ENCODE measurements around the gene HIBCH.

DNA sequence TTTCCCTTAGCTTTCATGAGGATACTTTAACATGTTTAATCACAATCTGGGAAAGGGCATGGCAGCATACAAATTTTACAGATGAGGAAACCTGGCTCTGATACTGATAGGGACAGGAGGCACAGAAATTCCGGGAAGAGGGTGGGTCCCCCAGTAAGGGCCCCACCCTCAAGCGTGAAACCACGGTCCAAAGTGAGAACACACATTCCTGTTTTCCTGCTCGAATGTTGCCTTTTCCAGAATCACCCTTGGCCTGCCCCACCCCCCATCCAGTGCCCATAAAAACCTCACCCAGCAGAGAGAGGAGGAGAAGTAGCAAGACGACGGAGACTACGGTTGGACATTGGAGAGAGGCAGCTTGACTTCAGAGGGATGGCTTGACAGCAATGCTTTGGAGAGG, 98.2 kb downstream of the HIBCH start:
- no peak for TF ChIP-seq CTCF (IDR thresholded peaks at IDR 0.05)
- TF ChIP-seq ZFX (IDR thresholded peaks at IDR 0.05; ENCODE audit: borderline replicate concordance) = no peak
